Measurements from ENCODE around the gene AUTS2.

The AUTS2 gene

GRCh38 chr7:70092314-70093204 is 494.3 kb downstream of the AUTS2 start (continued):
- TF ChIP-seq ZBTB10 (tag by site-specific recombination; IDR thresholded peaks at IDR 0.05) (0 out of 2 replicates have a peak, but pooled peaks have one; percentile 40), ZBTB21 (tag by site-specific recombination; IDR thresholded peaks at IDR 0.05) (peak; percentile 72), SCRT2 (tag by site-specific recombination; IDR thresholded peaks at IDR 0.05) (peak; percentile 68; the same call in 1 of the 2 replicates), ZNF660 (tag by site-specific recombination; IDR thresholded peaks at IDR 0.05) (peak; percentile 86), ZNF19 (tag by site-specific recombination; IDR thresholded peaks at IDR 0.05; ENCODE audit: low read depth) (no peak; the same call in 1 of the 2 replicates), PRDM1 (tag by site-specific recombination; IDR thresholded peaks at IDR 0.05) (0 out of 2 replicates have a peak, but pooled peaks have one; percentile 38), HIC1 (tag by site-specific recombination; IDR thresholded peaks at IDR 0.05) (peak; percentile 85), ZBTB20 (tag by site-specific recombination; IDR thresholded peaks at IDR 0.05) (peak; percentile 47), ZNF175 (tag by site-specific recombination; IDR thresholded peaks at IDR 0.05) (no peak), ZNF324 (tag by site-specific recombination; IDR thresholded peaks at IDR 0.05) (peak; percentile 81), ZNF561 (tag by site-specific recombination; IDR thresholded peaks at IDR 0.05; ENCODE audit: borderline replicate concordance) (peak; percentile 100), KLF8 (tag by site-specific recombination; IDR thresholded peaks at IDR 0.05) (peak; percentile 95), ZBTB17 (tag by site-specific recombination; IDR thresholded peaks at IDR 0.05) (peak; percentile 87), ZNF658 (tag by site-specific recombination; IDR thresholded peaks at IDR 0.05) (no peak), ZNF133 (tag by site-specific recombination; IDR thresholded peaks at IDR 0.05) (no peak), ZNF221 (tag by site-specific recombination; IDR thresholded peaks at IDR 0.05; ENCODE audit: borderline replicate concordance) (no peak), INSM2 (tag by site-specific recombination; IDR thresholded peaks at IDR 0.05) (peak; percentile 97), ZNF677 (tag by site-specific recombination; IDR thresholded peaks at IDR 0.05) (no peak), ZNF629 (tag by site-specific recombination; IDR thresholded peaks at IDR 0.05) (peak; percentile 92), ZNF610 (tag by site-specific recombination; IDR thresholded peaks at IDR 0.05; ENCODE audit: borderline replicate concordance) (peak; percentile 65; the same call in 1 of the 2 replicates), IKZF3 (tag by site-specific recombination; IDR thresholded peaks at IDR 0.05) (peak; percentile 95), ZBTB44 (tag by site-specific recombination; IDR thresholded peaks at IDR 0.05) (peak; percentile 91), SP7 (tag by site-specific recombination; IDR thresholded peaks at IDR 0.05) (peak; percentile 99), SP2 (tag by site-specific recombination; IDR thresholded peaks at IDR 0.05) (peak; percentile 31; the same call in 1 of the 2 replicates), ZBTB6 (tag by site-specific recombination; IDR thresholded peaks at IDR 0.05) (no peak), ZNF571 (tag by site-specific recombination; IDR thresholded peaks at IDR 0.05) (no peak), SP3 (tag by site-specific recombination; IDR thresholded peaks at IDR 0.05) (peak; percentile 53), MEIS1 (CRISPR knock-in tag; IDR thresholded peaks at IDR 0.05; ENCODE audit: borderline replicate concordance) (no peak), ZSCAN5A (tag by site-specific recombination; IDR thresholded peaks at IDR 0.05) (no peak)
